B cell (primary cell): ENCODE data around the gene ATXN2L.
"Not testable (repeated sequence)": the region's sequence is repeated elsewhere in the genome, so short reads cannot be mapped to it uniquely, and the experiment has no call there.

Source experiments
- CTCF ChIP-seq: fragments of 200-600 bp; IDR thresholded peaks from one replicate; pipeline ENCODE4 v1.8.0; 2022; ENCODE audit warnings: antibody characterized with exemption, mild to moderate bottlenecking
- EZH2 ChIP-seq: IDR thresholded peaks from 2 replicates; pipeline ENCODE4 v1.6.1; 2012; ENCODE audit warnings: borderline replicate concordance, low read depth, mild to moderate bottlenecking, moderate library complexity, low read length; ENCODE audit not compliant: insufficient read depth, poor library complexity, severe bottlenecking

DNA sequence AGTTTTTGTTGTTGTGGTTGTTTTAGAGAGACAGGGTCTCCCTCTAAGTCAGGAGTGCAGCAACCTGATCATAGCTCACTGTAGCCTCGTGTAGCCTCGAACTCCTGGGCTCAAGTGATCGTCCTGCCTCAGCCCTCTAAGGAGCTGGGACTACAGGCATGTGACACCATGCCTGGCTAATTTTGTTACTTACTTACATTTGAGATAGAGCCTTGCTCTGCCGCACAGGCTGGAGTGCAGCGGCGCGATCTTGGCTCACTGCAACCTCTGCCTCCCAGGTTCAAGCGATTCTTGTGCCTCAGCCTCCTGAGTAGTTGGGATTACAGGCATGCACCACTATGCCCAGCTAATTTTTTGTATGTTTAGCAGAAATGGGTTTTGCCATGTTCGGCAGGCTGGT lies 44.8 kb downstream of the ATXN2L start:
- not testable (repeated sequence) for TF ChIP-seq CTCF, EZH2
